Stimulated activated CD8-positive, alpha-beta memory T cell treated with anti-CD3 and anti-CD28 coated beads, Interleukin-4, amount 100 ng/mL, for 1 hour (primary cell): ENCODE data around the gene PPP2R5B.
A peak's percentile ranks its signal among the peaks of the same experiment; 100 is the strongest.

Experiments
- DNase-seq, 2 donors: peaks; one replicate each; pipeline ENCODE4 v3.0.0-alpha.2; 2020; ENCODE audit warnings: low read depth in 2 of 2, low spot score in 1 of 2

The PPP2R5B gene

GRCh38 chr11:64888729-64889511 lies 35.6 kb upstream of the PPP2R5B start:
- DNase-seq = no peak

DNA sequence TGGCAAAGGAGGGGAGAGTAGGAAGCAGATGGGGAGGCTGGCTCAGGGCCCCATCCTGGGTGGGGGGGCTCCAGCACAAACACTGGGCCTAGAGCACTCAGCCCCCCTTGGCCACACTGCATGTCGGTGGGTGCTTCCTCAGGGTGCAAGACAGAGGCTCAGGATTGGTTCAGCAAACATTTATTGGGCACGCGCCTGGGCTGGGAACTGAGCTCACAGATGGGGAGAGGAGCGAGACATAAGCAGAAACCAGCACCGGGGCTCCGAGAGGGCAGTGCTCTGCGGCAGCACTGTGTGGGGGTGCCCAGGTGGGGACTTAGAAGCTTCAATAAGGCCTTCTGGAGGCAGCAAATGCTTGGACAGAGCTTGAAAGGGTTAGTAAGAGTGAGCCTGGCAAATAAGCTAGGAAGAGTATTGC lies 34.0 kb upstream of the PPP2R5B start:
- no peak for DNase-seq

GRCh38 chr11:64891215-64891848 lies 33.2 kb upstream of the PPP2R5B start:
- no peak for DNase-seq

GRCh38 chr11:64891880-64892279 lies 32.6 kb upstream of the PPP2R5B start:
- no peak for DNase-seq

DNA sequence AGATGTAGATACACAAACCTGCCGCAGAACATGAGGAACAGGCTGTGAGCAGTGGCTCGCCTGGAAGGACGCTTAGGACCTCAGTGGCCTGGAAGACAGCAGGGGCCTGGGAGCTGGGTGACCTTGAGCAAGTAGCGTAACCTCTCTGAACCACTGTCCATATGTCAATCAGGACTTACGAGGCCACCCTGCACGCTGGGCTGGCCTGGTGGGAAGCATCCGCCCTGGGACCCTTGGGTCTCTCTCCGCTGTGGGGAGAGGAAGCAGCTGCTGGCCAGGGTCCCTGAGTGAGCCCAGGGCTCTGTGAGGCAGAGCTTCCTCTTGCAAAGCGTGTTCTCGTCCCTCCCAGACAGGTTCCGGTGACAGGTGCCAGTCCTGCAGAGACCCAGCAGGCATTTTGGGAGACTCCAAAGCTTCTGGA lies 32.1 kb upstream of the PPP2R5B start:
- DNase-seq = no peak

- DNase-seq = no peak
Observed at GRCh38 chr11:64892838-64893193, 31.7 kb upstream of the PPP2R5B start.

DNA sequence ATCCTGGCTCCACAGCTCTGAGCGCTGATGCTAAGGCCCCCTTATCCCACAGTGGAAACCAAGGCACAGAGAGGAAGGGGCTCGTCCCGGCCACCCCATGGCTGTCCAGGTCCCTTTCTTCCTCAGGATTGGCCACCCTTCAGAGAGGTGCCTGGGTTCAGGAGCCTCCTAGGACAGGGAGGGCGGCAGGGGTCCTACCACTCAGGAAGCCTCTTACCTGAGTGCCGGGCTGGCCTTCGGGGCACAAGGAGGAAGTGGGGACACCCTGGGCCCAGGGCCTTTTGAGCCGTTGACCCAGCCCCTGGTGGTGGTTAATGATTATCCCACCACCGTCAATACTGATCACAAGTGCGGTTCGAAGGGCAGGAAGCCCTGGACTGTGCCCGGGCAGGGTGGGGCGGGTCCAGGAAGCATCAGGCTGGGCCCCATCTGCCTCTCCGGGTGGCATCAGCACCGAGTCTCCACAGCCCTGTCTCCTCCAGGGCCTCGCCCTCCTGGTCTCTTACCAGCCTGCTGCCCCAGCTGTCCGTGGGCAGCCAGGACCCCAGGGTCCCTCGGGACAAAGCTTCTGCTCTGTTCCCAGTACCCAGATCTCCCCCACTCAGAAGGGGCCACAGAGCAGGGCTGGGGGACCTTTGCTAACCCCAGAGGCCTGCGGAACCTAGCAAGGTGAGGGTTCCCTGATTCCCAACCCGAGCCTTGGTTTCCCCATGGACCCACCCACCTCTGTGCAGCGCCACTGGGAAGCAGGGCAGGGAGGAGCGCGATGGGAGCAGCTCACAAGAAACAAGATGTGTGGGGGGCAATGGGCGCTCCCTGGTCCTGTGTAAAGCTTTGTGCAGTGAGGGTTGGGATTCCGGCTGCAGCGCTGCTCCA lies 31.1 kb upstream of the PPP2R5B start:
- no peak for DNase-seq

- DNase-seq = peak; percentile 87 to 96
Observed at GRCh38 chr11:64894070-64894811, 30.2 kb upstream of the PPP2R5B start.

GRCh38 chr11:64894812-64895452 lies 29.6 kb upstream of the PPP2R5B start:
- no peak for DNase-seq

- no peak for DNase-seq
Observed at GRCh38 chr11:64896448-64897022, 28.0 kb upstream of the PPP2R5B start.

DNA sequence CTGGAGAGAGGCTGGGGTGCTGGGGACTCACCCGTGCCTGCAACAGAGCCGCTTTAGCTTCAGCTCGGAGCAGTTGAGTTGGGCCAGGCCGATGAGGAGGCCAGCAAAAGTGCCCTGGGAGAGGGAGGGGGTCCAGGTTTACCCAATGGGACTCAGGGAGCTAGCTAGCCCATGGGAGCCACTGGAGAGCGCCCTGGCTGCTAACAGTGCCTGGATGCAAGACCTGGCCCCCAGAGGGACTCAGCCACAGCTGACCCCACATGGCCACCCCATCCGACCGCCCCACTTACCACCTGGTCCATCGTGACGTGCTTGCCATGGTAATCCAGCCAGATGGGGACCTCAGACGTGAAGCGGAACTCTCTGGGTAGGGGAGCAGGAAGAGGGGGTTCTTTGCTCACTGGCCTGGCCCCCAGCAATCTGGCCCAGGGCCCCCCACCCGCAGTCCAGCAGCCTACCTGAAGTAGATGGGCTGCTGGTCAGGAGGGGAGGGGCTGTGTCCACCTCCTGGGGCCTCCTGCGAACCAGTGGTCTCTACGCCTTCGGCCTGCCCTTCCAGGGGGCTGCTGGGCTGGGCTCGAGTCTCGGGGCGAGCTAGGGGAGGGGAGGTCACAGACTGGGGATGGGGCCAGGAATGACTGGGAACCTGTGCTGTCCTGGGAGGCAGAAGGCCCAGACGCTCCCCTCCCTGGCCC lies 27.0 kb upstream of the PPP2R5B start:
- no peak for DNase-seq

DNA sequence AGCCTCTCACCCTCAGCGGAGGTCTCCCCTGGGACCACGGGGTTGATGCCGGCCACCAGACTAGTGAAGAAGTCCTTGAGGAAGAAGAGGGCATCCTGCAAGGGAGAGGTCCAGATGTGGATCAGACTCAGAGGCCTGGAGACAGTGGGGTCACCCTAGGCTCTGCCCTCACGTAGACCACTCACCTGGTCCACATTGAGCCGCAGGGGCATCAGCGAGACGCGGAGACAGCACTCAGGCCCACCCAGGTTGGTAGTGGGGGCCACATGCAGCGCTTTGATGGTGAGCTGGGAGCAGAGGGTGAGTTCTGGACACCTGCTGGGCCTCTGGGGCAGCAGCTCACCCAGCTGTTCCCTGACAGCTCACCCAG lies 26.4 kb upstream of the PPP2R5B start:
- DNase-seq = no peak

DNA sequence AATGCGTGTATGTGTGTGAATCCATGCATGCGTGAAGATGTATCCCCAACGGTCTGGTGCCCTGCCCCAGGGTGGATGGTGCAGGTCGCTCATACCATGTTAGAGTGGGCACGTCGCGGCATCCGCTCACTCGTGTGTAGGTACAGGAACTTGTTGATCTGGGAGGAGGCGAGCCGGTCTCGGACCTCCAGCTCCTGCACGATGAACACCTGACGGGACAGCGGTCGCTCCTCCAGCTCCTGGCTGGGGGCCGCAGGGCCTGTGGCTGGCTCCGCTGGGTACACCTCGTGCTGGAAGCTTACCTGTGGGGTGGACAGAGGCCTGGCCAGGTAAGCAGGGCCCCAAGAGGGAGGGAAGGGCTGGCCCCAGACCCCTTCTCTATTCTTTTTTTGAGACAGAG lies 25.9 kb upstream of the PPP2R5B start:
- no peak for DNase-seq

DNA sequence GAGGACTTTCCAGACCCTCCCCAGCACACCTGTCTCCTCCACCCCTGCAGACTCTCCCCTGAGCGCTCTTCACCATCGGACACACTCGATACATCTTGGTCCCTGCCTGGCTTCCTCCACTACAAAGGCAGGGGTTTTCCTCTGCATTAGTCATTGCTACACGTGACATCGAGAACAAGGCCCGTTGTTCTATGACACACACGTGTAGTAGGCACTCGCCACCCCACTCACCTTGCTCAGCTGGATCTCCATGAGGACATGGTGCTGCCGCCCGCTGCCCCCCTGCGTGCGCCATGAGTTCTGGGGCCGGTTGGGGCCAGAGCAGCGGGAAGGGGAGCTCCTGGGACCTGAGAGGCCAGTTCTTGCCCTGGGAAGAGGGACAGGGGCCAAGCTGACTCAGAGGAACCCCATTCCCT lies 24.2 kb upstream of the PPP2R5B start:
- DNase-seq = peak in 1 of 2 donors; percentile 41

GRCh38 chr11:64900774-64901173 lies 23.7 kb upstream of the PPP2R5B start:
- DNase-seq = no peak

DNA sequence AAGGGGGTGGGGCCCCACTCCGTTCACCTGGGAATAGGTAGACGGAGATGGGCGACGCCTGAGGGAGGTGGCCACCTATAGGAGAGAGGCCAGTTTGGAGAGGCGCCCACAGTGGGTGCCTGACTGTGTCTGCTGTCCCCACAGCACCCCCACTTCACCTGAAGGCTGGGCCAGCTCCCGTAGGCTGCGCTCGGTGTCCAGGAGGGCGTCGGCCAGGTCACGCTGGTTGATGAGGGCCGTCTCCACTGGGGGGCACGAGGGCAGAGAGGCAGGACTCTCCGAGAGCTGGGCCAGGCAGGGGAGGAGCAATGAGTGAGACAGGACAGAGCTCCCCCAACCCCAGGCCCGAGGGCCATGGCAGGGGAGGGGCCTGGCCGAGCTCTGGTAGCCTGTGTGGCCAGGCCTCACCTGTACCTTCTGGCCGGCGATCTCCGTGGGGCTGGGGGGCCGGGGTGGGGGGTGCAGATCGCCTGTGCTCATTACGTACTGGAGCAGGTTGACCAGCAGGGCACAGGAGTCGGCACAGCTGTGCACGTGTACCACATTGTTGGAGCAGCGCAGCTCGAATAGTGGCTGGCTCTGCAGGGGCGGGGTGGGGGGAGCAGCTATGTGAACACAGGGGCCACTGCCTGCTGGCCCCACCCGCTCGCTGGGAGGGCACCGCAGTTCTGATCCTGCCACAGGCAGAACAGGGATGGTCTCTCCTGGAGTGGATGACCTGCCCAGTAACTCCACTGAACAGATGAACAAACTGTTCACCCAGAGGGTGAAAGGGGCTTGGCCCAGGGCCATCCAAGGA lies 22.2 kb upstream of the PPP2R5B start:
- DNase-seq = no peak

- no peak for DNase-seq
Observed at GRCh38 chr11:64903291-64903833, 21.1 kb upstream of the PPP2R5B start.

- DNase-seq = no peak
Observed at GRCh38 chr11:64905516-64906313, 18.8 kb upstream of the PPP2R5B start.
